H1 (cell line): ENCODE data around the gene MPP2.

ENCODE experiments used
- CEBPB ChIP-seq: IDR thresholded peaks from 2 replicates; pipeline ENCODE4 v1.6.1; 2012; ENCODE audit warnings: low read depth, low read length
- CTCF ChIP-seq, 3 experiments: IDR thresholded peaks; 1 replicate in 2 of 3; 2 replicates in 1 of 3; pipeline versions ENCODE4 v1.5.1 to v1.6.1; 2011; ENCODE audit warnings: low read length in 3 of 3, mild to moderate bottlenecking in 3 of 3, inconsistent platforms in 2 of 3, low read depth in 1 of 3, moderate library complexity in 1 of 3; ENCODE audit not compliant: insufficient read depth in 1 of 3; ENCODE audit errors: control extremely low read depth in 1 of 3
- POLR2A ChIP-seq, 2 experiments: IDR thresholded peaks; 1 replicate in 1 of 2; 2 replicates in 1 of 2; pipeline ENCODE4 v1.6.1; 2011; ENCODE audit warnings: low read depth in 2 of 2, low read length in 2 of 2, mild to moderate bottlenecking in 2 of 2; ENCODE audit errors: control extremely low read depth in 1 of 2
- POLR2AphosphoS5 ChIP-seq: IDR thresholded peaks from 2 replicates; pipeline ENCODE4 v1.6.1; 2011; ENCODE audit warnings: low read depth, low read length
- SRF ChIP-seq: IDR thresholded peaks from 2 replicates; pipeline ENCODE4 v1.6.1; 2011; ENCODE audit warnings: mild to moderate bottlenecking, low read depth, low read length, moderate library complexity
- TBP ChIP-seq: IDR thresholded peaks from 2 replicates; pipeline ENCODE4 v1.6.1; 2011; ENCODE audit warnings: low read depth, low read length, improper control_type of control experiment
- YY1 ChIP-seq: IDR thresholded peaks from 2 replicates; pipeline ENCODE4 v1.6.1; 2011; ENCODE audit warnings: low read depth, mild to moderate bottlenecking, low read length

DNA sequence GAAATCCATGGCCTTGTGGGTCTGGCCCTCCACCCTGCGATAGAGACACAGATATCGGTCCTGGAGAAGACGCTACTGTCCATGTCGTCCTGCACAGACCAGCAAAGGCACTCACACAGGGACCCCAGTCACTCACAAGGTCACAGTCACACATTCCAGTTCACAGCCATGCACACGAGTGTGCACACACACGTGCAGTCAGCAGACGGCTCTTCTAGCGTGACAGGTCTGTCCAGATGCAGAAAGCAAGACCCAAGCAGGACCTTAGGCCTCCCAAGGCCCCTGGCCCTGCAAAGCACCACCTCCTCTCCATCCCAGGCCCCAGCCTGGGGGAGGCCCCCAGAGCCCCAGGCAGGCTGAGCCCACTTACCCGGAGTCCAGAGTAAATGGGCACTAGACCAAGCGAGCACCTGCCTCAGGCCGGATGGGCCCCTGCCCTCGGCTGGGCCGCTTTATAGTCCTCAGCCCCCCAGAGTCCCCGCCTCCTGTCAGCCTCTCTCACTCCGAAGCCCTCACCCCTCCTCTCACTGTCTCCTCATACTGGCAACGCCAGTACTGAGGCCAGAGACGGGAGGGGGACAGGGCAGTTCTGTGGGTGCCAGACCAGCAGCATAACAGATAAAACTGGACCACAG lies 34.8 kb upstream of the MPP2 start, which contains the start of gene PPY:
- TF ChIP-seq POLR2AphosphoS5 (no peak), CEBPB (no peak), POLR2A (IDR thresholded peaks at IDR 0.05; ENCODE audit: control extremely low read depth in 1 of 2, low read depth in 2 of 2, low read length in 2 of 2) (no peak), CTCF (IDR thresholded peaks at IDR 0.05; ENCODE audit: control extremely low read depth in 1 of 3, insufficient read depth in 1 of 3, low read depth in 1 of 3, low read length in 3 of 3) (no peak), SRF (no peak), YY1 (no peak), TBP (no peak)
